Measurements from ENCODE around the gene ISM1. TPM values are rescaled to one million over a fixed set of nuclear protein-coding genes. Genes with fewer than 3 reads are reported as not detected.

Gene ISM1
- total RNA-seq, result 10 to 100 TPM in 1 of 4 donors, 1 to 10 TPM in 3; 2.3 to 17.5 (median 4.4) TPM

GRCh38 chr20:13220904-13221297 is at the start of gene ISM1:
ISM1 (plus strand) TSS chr20:13221274; CDS start chr20:13221777, 503 bp downstream.
- Histone ChIP-seq H3K36me3 (no peaks in the 10 kb centered on the region), H3K4me1 (peaks cover 0 to 30% (median 13%) of the 10 kb centered on the region in 3 donors), H3K27me3 (peaks cover 0 to 56% (median 3%) of the 10 kb centered on the region in 4 donors), H3K27ac (peak within 1 kb of the TSS; percentile 49 to 74 (median 68)), H3K9me3 (no peaks in the 10 kb centered on the region), H3K4me3 (peak within 1 kb of the TSS; percentile 38 to 76 (median 58))
- intact Hi-C loops (cut with DNase I), result no loop called here
- TF ChIP-seq CTCF (IDR thresholded peaks at IDR 0.05), result no peak
- no peak for TF ChIP-seq POLR2A (IDR thresholded peaks at IDR 0.05)
- WGBS, 2 donors, result 5% methylated on average over 7 of the region's 39 CpGs; no CpG with 5 or more reads in 1 of the 2 donors
- no peak for DNase-seq

- no peak overlapping the region for H3K4me3 ChIP-seq
- no peaks in the 10 kb centered on the region for H3K27me3 ChIP-seq
- 58 to 87% methylated on average over 2 of the region's 2 CpGs for WGBS, 2 donors
- no peak for DNase-seq
- no peaks in the 10 kb centered on the region for H3K9me3 ChIP-seq
- no peak overlapping the region for H3K27ac ChIP-seq
- no peaks in the 10 kb centered on the region for H3K36me3 ChIP-seq
- H3K4me1 ChIP-seq, result no peaks in the 10 kb centered on the region
- TF ChIP-seq CTCF (IDR thresholded peaks at IDR 0.05) (no peak), POLR2A (IDR thresholded peaks at IDR 0.05) (no peak)
- intact Hi-C loops (cut with DNase I), result no loop called here
Measured at GRCh38 chr20:13173201-13173600, 47.9 kb upstream of the ISM1 start.

- H3K4me1 ChIP-seq, result no peaks in the 10 kb centered on the region
- no peak overlapping the region for H3K27ac ChIP-seq
- 83 to 86% methylated on average over 9 of the region's 9 CpGs for WGBS, 2 donors
- no peak for DNase-seq
- no peaks in the 10 kb centered on the region for H3K27me3 ChIP-seq
- no peaks in the 10 kb centered on the region for H3K9me3 ChIP-seq
- intact Hi-C loops (cut with DNase I), result no loop called here
- TF ChIP-seq CTCF (IDR thresholded peaks at IDR 0.05) (no peak), POLR2A (IDR thresholded peaks at IDR 0.05) (no peak)
- H3K36me3 ChIP-seq, result no peaks in the 10 kb centered on the region
- no peak overlapping the region for H3K4me3 ChIP-seq
Measured at GRCh38 chr20:13174402-13174801, 46.7 kb upstream of the ISM1 start.

- TF ChIP-seq CTCF (IDR thresholded peaks at IDR 0.05), result no peak
- no peak for TF ChIP-seq POLR2A (IDR thresholded peaks at IDR 0.05)
- 66 to 75% methylated on average over 7 of the region's 7 CpGs for WGBS, 2 donors
- Histone ChIP-seq H3K27me3 (no peaks in the 10 kb centered on the region), H3K27ac (no peak overlapping the region), H3K9me3 (no peaks in the 10 kb centered on the region), H3K36me3 (no peaks in the 10 kb centered on the region), H3K4me1 (no peaks in the 10 kb centered on the region), H3K4me3 (no peak overlapping the region)
- DNase-seq, result no peak
- intact Hi-C loops (cut with DNase I), result no loop called here
Measured at GRCh38 chr20:13180986-13181889, 39.8 kb upstream of the ISM1 start.

GRCh38 chr20:13183005-13183404 is 38.1 kb upstream of the ISM1 start:
- DNase-seq, result no peak
- Histone ChIP-seq H3K36me3 (no peaks in the 10 kb centered on the region), H3K4me3 (no peak overlapping the region), H3K9me3 (no peaks in the 10 kb centered on the region), H3K4me1 (no peaks in the 10 kb centered on the region), H3K27ac (no peak overlapping the region), H3K27me3 (no peaks in the 10 kb centered on the region)
- intact Hi-C loops (cut with DNase I), result no loop called here
- WGBS, 2 donors, result 25 to 35% methylated on average over 1 of the region's 1 CpG
- TF ChIP-seq CTCF (IDR thresholded peaks at IDR 0.05), result no peak
- no peak for TF ChIP-seq POLR2A (IDR thresholded peaks at IDR 0.05)
